Osteocyte (in vitro differentiated cells): ENCODE results near the gene ABHD4. TPM values are rescaled to one million over a fixed set of nuclear protein-coding genes. Genes with fewer than 3 reads are reported as not detected.

Source experiments
- DNase-seq: peaks from one replicate; pipeline ENCODE4 v3.0.0; 2021; ENCODE audit warnings: mixed read lengths; ENCODE audit not compliant: unreplicated experiment; ENCODE audit errors: extremely low spot score
- H3K27ac Mint-ChIP-seq: one replicate; pipeline ENCODE4 v1.8.0; 2021; ENCODE audit warnings: mild to moderate bottlenecking, mixed read lengths; ENCODE audit not compliant: unreplicated experiment
- H3K27me3 Mint-ChIP-seq: one replicate; pipeline ENCODE4 v1.8.0; 2021; ENCODE audit warnings: mixed read lengths; ENCODE audit not compliant: unreplicated experiment
- H3K36me3 Mint-ChIP-seq: one replicate; pipeline ENCODE4 v1.8.0; 2021; ENCODE audit warnings: mixed read lengths; ENCODE audit not compliant: unreplicated experiment
- H3K4me1 Mint-ChIP-seq: one replicate; pipeline ENCODE4 v1.8.0; 2021; ENCODE audit warnings: mixed read lengths; ENCODE audit not compliant: unreplicated experiment
- H3K4me3 Mint-ChIP-seq: one replicate; pipeline ENCODE4 v1.8.0; 2021; ENCODE audit warnings: mild to moderate bottlenecking, moderate library complexity, mixed read lengths; ENCODE audit not compliant: unreplicated experiment
- H3K9me3 Mint-ChIP-seq: one replicate; pipeline ENCODE4 v1.8.0; 2021; ENCODE audit warnings: mixed read lengths; ENCODE audit not compliant: unreplicated experiment
- total RNA-seq: library from RNA; stranded (reverse); gene quantifications from 2 replicates; pipeline ENCODE4 v1.2.1, GENCODE V29; 2021
- TF ChIP-seq, protein P1 (sequence below): fragments of 200-600 bp; sonication (generic); IDR thresholded peaks from 2 replicates; pipeline ENCODE4 v1.5.0; 2021; ENCODE audit warnings: antibody characterized with exemption, mild to moderate bottlenecking, moderate library complexity

Gene ABHD4
- total RNA-seq, 1 donor from 2014 or later = 74.1 TPM

DNA sequence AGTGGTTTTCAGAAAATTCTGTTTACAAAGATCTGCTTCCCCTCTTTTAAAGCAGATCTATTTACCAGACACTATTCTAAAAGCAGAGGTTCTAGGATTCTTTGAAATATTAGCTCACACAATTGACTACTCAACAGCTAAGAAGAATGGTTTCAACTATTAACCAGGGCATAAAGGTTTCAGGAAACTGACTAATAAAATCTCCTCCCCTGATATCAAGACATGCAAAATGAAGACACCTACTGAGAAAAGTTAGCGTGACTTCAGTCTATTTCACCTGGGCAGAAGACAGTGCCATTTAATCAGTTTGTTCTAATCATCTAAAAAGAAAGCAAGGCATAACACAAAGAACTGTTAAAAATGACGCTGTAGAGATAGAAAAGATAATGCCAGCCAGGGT lies 31.3 kb upstream of the ABHD4 start:
- DNase-seq = no peak
- H3K27ac Mint-ChIP-seq = no peak overlapping the region
- peaks cover 26% of the 10 kb centered on the region for H3K36me3 Mint-ChIP-seq
- peaks cover 9% of the 10 kb centered on the region for H3K4me1 Mint-ChIP-seq
- TF ChIP-seq, protein P1, sequence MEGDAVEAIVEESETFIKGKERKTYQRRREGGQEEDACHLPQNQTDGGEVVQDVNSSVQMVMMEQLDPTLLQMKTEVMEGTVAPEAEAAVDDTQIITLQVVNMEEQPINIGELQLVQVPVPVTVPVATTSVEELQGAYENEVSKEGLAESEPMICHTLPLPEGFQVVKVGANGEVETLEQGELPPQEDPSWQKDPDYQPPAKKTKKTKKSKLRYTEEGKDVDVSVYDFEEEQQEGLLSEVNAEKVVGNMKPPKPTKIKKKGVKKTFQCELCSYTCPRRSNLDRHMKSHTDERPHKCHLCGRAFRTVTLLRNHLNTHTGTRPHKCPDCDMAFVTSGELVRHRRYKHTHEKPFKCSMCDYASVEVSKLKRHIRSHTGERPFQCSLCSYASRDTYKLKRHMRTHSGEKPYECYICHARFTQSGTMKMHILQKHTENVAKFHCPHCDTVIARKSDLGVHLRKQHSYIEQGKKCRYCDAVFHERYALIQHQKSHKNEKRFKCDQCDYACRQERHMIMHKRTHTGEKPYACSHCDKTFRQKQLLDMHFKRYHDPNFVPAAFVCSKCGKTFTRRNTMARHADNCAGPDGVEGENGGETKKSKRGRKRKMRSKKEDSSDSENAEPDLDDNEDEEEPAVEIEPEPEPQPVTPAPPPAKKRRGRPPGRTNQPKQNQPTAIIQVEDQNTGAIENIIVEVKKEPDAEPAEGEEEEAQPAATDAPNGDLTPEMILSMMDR = no peak
- H3K9me3 Mint-ChIP-seq = no peaks in the 10 kb centered on the region
- H3K27me3 Mint-ChIP-seq = no peaks in the 10 kb centered on the region
- H3K4me3 Mint-ChIP-seq = no peak overlapping the region

DNA sequence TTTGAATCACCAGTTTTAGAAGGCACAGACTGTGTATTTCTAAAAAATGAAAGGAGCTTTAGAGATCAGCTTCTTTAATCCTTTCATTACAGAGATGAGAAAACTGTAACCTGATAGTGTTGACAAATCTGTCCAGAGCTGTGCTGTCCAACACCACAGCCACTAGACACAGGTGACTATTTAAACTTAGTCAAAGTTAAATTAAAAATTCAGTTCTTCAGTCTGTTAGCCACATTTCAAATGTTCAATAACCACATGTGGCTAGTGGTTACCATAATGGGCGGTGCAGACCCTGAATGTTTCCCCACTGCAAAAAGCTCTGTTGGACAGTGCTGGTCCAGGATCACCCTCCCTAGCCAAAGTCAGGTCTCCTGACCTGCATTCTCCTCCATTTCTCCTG lies 30.7 kb upstream of the ABHD4 start:
- Mint-ChIP-seq H3K9me3 (no peaks in the 10 kb centered on the region), H3K27ac (no peak overlapping the region), H3K36me3 (peaks cover 26% of the 10 kb centered on the region), H3K4me1 (peaks cover 14% of the 10 kb centered on the region), H3K4me3 (no peak overlapping the region), H3K27me3 (no peaks in the 10 kb centered on the region)
- TF ChIP-seq, protein P1 = no peak
- DNase-seq = no peak

DNA sequence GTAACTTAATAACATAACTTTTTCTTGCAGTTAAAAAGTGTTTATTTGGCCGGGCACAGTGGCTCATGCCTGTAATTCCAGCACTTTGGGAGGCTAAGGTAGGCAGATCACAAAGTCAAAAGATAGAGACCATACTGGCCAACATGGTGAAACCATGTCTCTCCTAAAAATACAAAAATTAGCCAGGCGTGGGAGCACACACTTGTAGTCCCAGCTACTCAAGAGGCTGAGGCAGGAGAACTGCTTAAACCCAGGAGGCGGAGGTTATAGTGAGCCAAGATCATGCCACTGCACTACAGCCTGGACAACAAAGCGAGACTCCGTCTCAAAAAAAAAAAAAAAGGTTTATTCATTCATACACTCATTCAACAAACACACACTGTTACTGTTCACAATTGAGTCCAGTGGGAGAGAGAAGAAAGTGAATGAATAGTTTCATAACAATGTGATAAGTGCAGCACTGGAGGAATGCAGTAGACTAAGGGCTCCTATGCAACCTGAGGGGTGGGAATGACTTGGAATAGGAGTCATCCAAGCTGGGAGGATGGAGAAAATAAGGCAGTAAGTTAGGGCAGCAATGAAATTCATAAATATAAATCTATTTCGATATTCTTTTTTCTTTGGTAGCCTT lies 28.9 kb upstream of the ABHD4 start:
- Mint-ChIP-seq H3K9me3 (no peaks in the 10 kb centered on the region), H3K4me3 (no peak overlapping the region), H3K27me3 (no peaks in the 10 kb centered on the region), H3K27ac (no peak overlapping the region), H3K36me3 (peaks cover 33% of the 10 kb centered on the region), H3K4me1 (peaks cover 23% of the 10 kb centered on the region)
- TF ChIP-seq, protein P1 = no peak
- DNase-seq = no peak

GRCh38 chr14:22569737-22570131 lies 28.4 kb upstream of the ABHD4 start:
- Mint-ChIP-seq H3K27me3 (no peaks in the 10 kb centered on the region), H3K4me1 (peaks cover 23% of the 10 kb centered on the region)

GRCh38 chr14:22570132-22570949 lies 27.8 kb upstream of the ABHD4 start:
- H3K4me1 Mint-ChIP-seq = peaks cover 23% of the 10 kb centered on the region
- no peaks in the 10 kb centered on the region for H3K9me3 Mint-ChIP-seq
- no peaks in the 10 kb centered on the region for H3K27me3 Mint-ChIP-seq
- DNase-seq = no peak
- H3K4me3 Mint-ChIP-seq = no peak overlapping the region
- TF ChIP-seq, protein P1 = peak; percentile 80
- H3K36me3 Mint-ChIP-seq = peaks cover 34% of the 10 kb centered on the region
- H3K27ac Mint-ChIP-seq = peak overlapping the region; percentile 84

More at GRCh38 chr14:22569737-22570131, 28.4 kb upstream of the ABHD4 start:
- Mint-ChIP-seq H3K9me3 (no peaks in the 10 kb centered on the region), H3K4me3 (no peak overlapping the region), H3K36me3 (peaks cover 35% of the 10 kb centered on the region), H3K27ac (no peak overlapping the region)
- TF ChIP-seq, protein P1 = no peak
- no peak for DNase-seq
